ENCODE data around the gene SCUBE1. TPM values are rescaled to one million over a fixed set of nuclear protein-coding genes. Genes with fewer than 3 reads are reported as not detected.

Gene SCUBE1
- total and polyA plus RNA-seq, 2 experiments from 2014 or later: 0.81 to 3.2 TPM

GRCh38 chr22:43247546-43248260 lies 95.5 kb downstream of the SCUBE1 start:
- Histone ChIP-seq H3K27ac (ENCODE audit: low read depth) (no peak overlapping the region), H2AFZ (no peak overlapping the region), H3F3A (replicated peaks; ENCODE audit: low read depth) (no peaks in the 10 kb centered on the region), H3K4me2 (no peak overlapping the region), H3K79me2 (replicated peaks; ENCODE audit: insufficient read depth) (no peaks in the 10 kb centered on the region), H4K20me1 (replicated peaks; ENCODE audit: insufficient read depth) (no peaks in the 10 kb centered on the region), H3K36me3 (ENCODE audit: insufficient read depth) (no peaks in the 10 kb centered on the region), H3K4me1 (ENCODE audit: insufficient read depth) (no peaks in the 10 kb centered on the region), H3K4me3 (no peak overlapping the region), H3K27me3 (ENCODE audit: insufficient read depth) (no peaks in the 10 kb centered on the region), H3K9me2 (ENCODE audit: insufficient read depth) (no peaks in the 10 kb centered on the region)
- H3K4me3 Mint-ChIP-seq: no peak overlapping the region
- DNase-seq (ENCODE audit: low spot score) (no peak), ATAC-seq (no peak)
- no peaks in the 10 kb centered on the region for H3K4me1 Mint-ChIP-seq
- no peaks in the 10 kb centered on the region for H3K36me3 Mint-ChIP-seq (ENCODE audit: low read depth)
- peaks cover 4% of the 10 kb centered on the region for H3K27me3 Mint-ChIP-seq (ENCODE audit: insufficient read depth, low read depth, poor library complexity)
- H3K27ac Mint-ChIP-seq: no peak overlapping the region
- no peak for TF ChIP-seq STAT1 (IDR thresholded peaks at IDR 0.05; ENCODE audit: unreplicated experiment)
- no peak for TF ChIP-seq EZH2 (IDR thresholded peaks at IDR 0.05; ENCODE audit: low read depth, unreplicated experiment)
- TF ChIP-seq ZNF462 (CRISPR knock-in tag; IDR thresholded peaks at IDR 0.05): no peak
- TF ChIP-seq JUNB (IDR thresholded peaks at IDR 0.05; ENCODE audit: unreplicated experiment): no peak
- TF ChIP-seq CREB1 (CRISPR knock-in tag; IDR thresholded peaks at IDR 0.05; ENCODE audit: low read depth): no peak
- TF ChIP-seq ETS1 (IDR thresholded peaks at IDR 0.05): no peak
- TF ChIP-seq CTCF (conservative IDR thresholded peaks at IDR 0.05; ENCODE audit: low read depth in 2 of 2): no peak
- no peak for TF ChIP-seq EZH2phosphoT487 (IDR thresholded peaks at IDR 0.05; ENCODE audit: unreplicated experiment)
- TF ChIP-seq POLR2AphosphoS5 (IDR thresholded peaks at IDR 0.05; ENCODE audit: low read depth): no peak
- TF ChIP-seq ZNF331 (CRISPR knock-in tag; IDR thresholded peaks at IDR 0.05; ENCODE audit: low read depth): no peak
- no peak for TF ChIP-seq REST (IDR thresholded peaks at IDR 0.05; ENCODE audit: unreplicated experiment)
- TF ChIP-seq NANOG (IDR thresholded peaks at IDR 0.05; ENCODE audit: borderline replicate concordance): no peak
- TF ChIP-seq ZNF114 (CRISPR knock-in tag; IDR thresholded peaks at IDR 0.05): no peak
- no peaks in the 10 kb centered on the region for H3K9me3 Mint-ChIP-seq
